Choroid plexus epithelial cell (primary cell): ENCODE data around the gene ARFGEF3.

Source experiments
- DNase-seq: peaks from one replicate; pipeline ENCODE4 v3.0.0-alpha.2; 2010; ENCODE audit warnings: low read depth
- H3K4me3 ChIP-seq: 2 replicates; pipeline ENCODE4 v1.5.1; 2011; ENCODE audit warnings: low read depth, mild to moderate bottlenecking, control low read depth, low read length, moderate library complexity
- CTCF ChIP-seq: conservative IDR thresholded peaks from 2 replicates; pipeline ENCODE4 v1.5.1; 2011; ENCODE audit warnings: low read depth, mild to moderate bottlenecking, control low read depth, inconsistent platforms, low read length, moderate library complexity

ARFGEF3 gene

DNA sequence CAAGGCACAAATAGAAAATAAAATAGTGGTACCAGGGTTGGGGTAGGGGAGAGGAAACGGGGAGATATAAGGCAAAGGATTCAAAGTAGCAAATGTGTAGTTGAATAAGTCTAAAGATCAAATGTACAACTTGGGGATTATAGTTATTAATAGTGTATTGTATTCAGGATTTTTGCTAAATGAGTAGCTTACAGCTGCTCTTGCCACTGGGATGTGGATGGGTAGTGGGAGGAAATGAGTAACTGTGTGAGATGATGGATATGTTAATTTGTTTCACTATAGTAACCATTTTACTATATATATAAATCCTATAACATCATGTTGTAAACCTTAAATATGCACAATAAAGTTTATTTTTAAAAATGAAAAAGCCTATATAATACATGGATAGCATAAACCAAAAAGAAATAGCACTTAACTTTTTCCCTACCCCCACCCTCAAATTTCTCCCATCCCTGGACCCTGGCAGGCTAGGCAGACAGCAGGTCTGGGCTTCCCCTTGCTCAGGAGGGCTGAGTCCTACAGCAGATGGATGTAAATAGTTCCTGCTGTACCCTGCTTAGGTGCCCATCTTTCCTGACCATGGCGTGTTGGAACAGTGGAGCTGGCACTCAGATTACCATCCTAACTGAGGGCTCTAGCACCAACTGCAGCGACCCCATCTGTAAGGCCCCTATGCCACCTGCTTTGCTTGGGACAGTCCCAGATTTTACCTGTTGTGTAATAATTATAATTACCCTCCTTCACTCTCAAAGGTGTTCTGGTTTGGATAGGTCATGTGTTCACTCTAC is 85.1 kb downstream of the ARFGEF3 start:
- no peak overlapping the region for H3K4me3 ChIP-seq
- no peak for TF ChIP-seq CTCF
- no peak for DNase-seq

DNA sequence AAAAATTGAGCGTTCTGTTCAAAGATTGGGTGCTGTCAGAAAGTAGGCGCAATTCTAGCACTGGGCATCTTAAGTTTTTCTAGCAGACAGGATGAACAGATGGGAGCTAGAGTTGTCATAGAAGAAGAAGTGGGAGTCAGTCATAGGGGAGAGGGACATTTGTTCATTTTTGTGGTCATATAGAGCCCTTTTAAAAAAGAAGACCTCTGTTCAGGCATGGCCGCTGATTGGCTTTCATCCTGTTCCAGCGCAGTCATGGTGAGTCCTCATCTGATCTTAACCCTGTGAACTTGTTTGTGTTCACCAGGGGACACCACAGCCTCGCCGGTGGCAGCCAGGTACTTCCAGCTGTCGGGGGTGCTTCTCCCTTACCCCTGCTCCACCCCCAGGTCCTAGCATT is 86.3 kb downstream of the ARFGEF3 start:
- no peak for DNase-seq
- no peak for TF ChIP-seq CTCF
- H3K4me3 ChIP-seq = no peak overlapping the region

- no peak for DNase-seq
- no peak overlapping the region for H3K4me3 ChIP-seq
- no peak for TF ChIP-seq CTCF
These were observed 87.1 kb downstream of the ARFGEF3 start for GRCh38 chr6:138248878-138249277.

GRCh38 chr6:138250053-138250452 is 88.3 kb downstream of the ARFGEF3 start:
- no peak for DNase-seq
- TF ChIP-seq CTCF = no peak
- H3K4me3 ChIP-seq = no peak overlapping the region

DNA sequence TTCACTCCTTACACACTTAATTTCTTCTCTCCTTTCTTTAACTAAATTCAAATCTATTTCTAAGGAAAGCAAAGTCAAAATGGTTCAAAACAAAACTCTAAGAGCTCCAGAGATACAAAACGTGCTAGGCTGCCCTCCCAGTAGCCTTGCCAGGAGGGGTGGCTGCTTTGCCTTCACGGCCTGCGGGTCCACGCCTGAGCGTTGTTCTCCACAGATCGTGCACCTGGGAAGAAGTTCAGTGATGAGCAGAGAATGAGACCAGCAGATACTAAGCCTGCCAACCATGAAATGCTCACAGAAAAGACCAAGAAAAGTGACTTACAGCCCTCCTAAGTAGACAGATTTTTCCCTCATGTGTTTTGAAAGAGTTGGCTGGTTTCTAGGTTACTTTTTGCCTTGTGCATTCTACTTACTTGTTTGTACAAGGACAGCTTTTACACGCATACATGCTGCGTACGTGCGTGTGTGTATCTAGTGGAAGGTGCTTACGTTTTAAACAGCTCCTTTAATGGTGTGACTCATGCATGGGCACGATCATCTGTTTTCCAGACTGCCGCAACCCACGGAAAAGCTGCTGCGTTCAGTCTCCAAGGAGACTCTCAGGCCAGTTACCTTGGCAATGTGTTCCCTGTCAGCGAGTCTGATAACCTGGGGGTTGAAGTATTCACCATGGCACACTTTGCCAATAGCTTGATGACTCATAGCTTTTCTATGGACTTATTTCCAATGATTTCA is 88.9 kb downstream of the ARFGEF3 start:
- peak; percentile 41 for DNase-seq
- no peak overlapping the region for H3K4me3 ChIP-seq
- no peak for TF ChIP-seq CTCF

- no peak overlapping the region for H3K4me3 ChIP-seq
- TF ChIP-seq CTCF = no peak
- DNase-seq = no peak
These were observed 92.0 kb downstream of the ARFGEF3 start for GRCh38 chr6:138253731-138254130.
